ENCODE measurements around the gene CDKN1B. TPM values are rescaled to one million over a fixed set of nuclear protein-coding genes. Genes with fewer than 3 reads are reported as not detected.

CDKN1B gene
- total and polyA plus RNA-seq, 2 of the 13 experiments (the other 11 are each of a cell fraction or from before 2014, with no cell fraction given): 20.1 to 37.2 TPM

DNA sequence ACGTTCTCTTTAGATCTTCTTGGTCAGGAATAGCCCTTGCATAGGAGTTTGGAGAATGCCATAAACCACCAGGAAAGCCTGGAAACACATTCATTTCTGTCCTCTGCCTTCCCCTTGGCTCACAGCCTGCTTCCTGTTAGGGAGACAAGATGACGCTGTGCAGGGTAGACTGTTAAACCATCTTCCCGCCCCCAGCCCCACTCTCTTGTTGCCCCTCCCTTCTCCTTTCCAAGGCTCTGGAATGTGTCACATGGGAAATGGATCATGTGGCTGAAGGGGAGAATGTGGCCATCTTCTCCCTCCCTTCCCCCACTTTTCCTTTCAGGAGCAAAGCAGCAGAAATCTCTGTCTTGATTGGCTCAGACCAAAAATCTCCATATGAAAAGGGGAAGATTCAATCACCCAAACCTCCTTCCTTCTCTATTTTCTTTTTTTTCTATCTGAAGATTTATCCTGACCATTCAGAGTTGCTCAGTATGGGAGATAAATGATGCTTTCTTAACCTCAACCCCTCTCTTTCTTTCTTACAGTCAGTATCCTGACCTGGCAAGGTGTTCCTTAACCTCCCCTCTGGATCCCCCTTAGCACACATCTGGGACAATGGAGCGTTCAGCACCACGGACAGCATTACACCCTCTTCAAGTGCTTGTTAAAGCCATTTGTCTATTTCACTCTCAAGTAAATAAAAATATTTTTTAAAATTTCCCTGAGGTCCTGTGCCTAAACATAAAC is 32.6 kb upstream of the CDKN1B start (continued):
- TF ChIP-seq, protein P1, sequence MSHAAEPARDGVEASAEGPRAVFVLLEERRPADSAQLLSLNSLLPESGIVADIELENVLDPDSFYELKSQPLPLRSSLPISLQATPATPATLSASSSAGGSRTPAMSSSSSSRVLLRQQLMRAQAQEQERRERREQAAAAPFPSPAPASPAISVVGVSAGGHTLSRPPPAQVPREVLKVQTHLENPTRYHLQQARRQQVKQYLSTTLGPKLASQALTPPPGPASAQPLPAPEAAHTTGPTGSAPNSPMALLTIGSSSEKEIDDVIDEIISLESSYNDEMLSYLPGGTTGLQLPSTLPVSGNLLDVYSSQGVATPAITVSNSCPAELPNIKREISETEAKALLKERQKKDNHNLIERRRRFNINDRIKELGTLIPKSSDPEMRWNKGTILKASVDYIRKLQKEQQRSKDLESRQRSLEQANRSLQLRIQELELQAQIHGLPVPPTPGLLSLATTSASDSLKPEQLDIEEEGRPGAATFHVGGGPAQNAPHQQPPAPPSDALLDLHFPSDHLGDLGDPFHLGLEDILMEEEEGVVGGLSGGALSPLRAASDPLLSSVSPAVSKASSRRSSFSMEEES (CRISPR knock-in tag; IDR thresholded peaks at IDR 0.05): 0 out of 2 replicates have a peak, but pooled peaks have one; percentile 46
- no peak for TF ChIP-seq ZNF451 (CRISPR knock-in tag; IDR thresholded peaks at IDR 0.05)
- no peak for TF ChIP-seq HCFC1 (IDR thresholded peaks at IDR 0.05; ENCODE audit: low read depth, low read length)
- TF ChIP-seq, protein P2, sequence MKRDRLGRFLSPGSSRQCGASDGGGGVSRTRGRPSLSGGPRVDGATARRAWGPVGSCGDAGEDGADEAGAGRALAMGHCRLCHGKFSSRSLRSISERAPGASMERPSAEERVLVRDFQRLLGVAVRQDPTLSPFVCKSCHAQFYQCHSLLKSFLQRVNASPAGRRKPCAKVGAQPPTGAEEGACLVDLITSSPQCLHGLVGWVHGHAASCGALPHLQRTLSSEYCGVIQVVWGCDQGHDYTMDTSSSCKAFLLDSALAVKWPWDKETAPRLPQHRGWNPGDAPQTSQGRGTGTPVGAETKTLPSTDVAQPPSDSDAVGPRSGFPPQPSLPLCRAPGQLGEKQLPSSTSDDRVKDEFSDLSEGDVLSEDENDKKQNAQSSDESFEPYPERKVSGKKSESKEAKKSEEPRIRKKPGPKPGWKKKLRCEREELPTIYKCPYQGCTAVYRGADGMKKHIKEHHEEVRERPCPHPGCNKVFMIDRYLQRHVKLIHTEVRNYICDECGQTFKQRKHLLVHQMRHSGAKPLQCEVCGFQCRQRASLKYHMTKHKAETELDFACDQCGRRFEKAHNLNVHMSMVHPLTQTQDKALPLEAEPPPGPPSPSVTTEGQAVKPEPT (CRISPR knock-in tag; IDR thresholded peaks at IDR 0.05; ENCODE audit: low read depth): no peak
- TF ChIP-seq SIX4 (CRISPR knock-in tag; IDR thresholded peaks at IDR 0.05): no peak
- no peak for TF ChIP-seq ZFP36L1 (CRISPR knock-in tag; IDR thresholded peaks at IDR 0.05)
- TF ChIP-seq NR2F6 (IDR thresholded peaks at IDR 0.05): no peak
- TF ChIP-seq NR2F6 (CRISPR knock-in tag; IDR thresholded peaks at IDR 0.05): 0 out of 2 replicates have a peak, but pooled peaks have one; percentile 22
- TF ChIP-seq NCOA1 (CRISPR knock-in tag; IDR thresholded peaks at IDR 0.05): no peak
- 0 out of 2 replicates have a peak, but pooled peaks have one; percentile 23 for TF ChIP-seq MIXL1 (CRISPR knock-in tag; IDR thresholded peaks at IDR 0.05)
- 0 out of 2 replicates have a peak, but pooled peaks have one; percentile 17 for TF ChIP-seq ELF3 (CRISPR knock-in tag; IDR thresholded peaks at IDR 0.05)
- peak; percentile 88 for TF ChIP-seq EHMT2 (IDR thresholded peaks at IDR 0.05; ENCODE audit: borderline replicate concordance, low read depth, low read length)
- no peak for TF ChIP-seq NR2C2 (CRISPR knock-in tag; IDR thresholded peaks at IDR 0.05; ENCODE audit: borderline replicate concordance)
- no peak for TF ChIP-seq ZNF75D (CRISPR knock-in tag; IDR thresholded peaks at IDR 0.05; ENCODE audit: borderline replicate concordance)
- TF ChIP-seq, protein P3, sequence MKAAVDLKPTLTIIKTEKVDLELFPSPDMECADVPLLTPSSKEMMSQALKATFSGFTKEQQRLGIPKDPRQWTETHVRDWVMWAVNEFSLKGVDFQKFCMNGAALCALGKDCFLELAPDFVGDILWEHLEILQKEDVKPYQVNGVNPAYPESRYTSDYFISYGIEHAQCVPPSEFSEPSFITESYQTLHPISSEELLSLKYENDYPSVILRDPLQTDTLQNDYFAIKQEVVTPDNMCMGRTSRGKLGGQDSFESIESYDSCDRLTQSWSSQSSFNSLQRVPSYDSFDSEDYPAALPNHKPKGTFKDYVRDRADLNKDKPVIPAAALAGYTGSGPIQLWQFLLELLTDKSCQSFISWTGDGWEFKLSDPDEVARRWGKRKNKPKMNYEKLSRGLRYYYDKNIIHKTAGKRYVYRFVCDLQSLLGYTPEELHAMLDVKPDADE (CRISPR knock-in tag; IDR thresholded peaks at IDR 0.05): no peak
- TF ChIP-seq, protein P4, sequence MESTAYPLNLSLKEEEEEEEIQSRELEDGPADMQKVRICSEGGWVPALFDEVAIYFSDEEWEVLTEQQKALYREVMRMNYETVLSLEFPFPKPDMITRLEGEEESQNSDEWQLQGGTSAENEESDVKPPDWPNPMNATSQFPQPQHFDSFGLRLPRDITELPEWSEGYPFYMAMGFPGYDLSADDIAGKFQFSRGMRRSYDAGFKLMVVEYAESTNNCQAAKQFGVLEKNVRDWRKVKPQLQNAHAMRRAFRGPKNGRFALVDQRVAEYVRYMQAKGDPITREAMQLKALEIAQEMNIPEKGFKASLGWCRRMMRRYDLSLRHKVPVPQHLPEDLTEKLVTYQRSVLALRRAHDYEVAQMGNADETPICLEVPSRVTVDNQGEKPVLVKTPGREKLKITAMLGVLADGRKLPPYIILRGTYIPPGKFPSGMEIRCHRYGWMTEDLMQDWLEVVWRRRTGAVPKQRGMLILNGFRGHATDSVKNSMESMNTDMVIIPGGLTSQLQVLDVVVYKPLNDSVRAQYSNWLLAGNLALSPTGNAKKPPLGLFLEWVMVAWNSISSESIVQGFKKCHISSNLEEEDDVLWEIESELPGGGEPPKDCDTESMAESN (CRISPR knock-in tag; conservative IDR thresholded peaks at IDR 0.05): no peak
- TF ChIP-seq KMT2B (CRISPR knock-in tag; IDR thresholded peaks at IDR 0.05): peak; percentile 37; the same call in 1 of the 2 replicates
- TF ChIP-seq KDM5A (IDR thresholded peaks at IDR 0.05; ENCODE audit: borderline replicate concordance, low read length): no peak
- TF ChIP-seq, protein P5, sequence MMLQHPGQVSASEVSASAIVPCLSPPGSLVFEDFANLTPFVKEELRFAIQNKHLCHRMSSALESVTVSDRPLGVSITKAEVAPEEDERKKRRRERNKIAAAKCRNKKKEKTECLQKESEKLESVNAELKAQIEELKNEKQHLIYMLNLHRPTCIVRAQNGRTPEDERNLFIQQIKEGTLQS (CRISPR knock-in tag; IDR thresholded peaks at IDR 0.05): no peak
- TF ChIP-seq RXRB (CRISPR knock-in tag; IDR thresholded peaks at IDR 0.05; ENCODE audit: borderline replicate concordance): peak; percentile 34; the same call in 1 of the 2 replicates
- no peak for TF ChIP-seq ZNF878 (CRISPR knock-in tag; IDR thresholded peaks at IDR 0.05)
- no peak for TF ChIP-seq ZNF598 (CRISPR knock-in tag; IDR thresholded peaks at IDR 0.05; ENCODE audit: borderline replicate concordance)
- TF ChIP-seq NFKB2 (CRISPR knock-in tag; IDR thresholded peaks at IDR 0.05; ENCODE audit: borderline replicate concordance): no peak
- TF ChIP-seq ZNF577 (CRISPR knock-in tag; IDR thresholded peaks at IDR 0.05; ENCODE audit: borderline replicate concordance, low read depth): no peak
